Activated CD4-positive, alpha-beta T cell treated with anti-CD3 and anti-CD28 coated beads, Interleukin-2, amount 10 ng/mL, durations not matched to agents 24 days and 14 days (primary cell): ENCODE measurements around the gene TP53BP1. TPM values are rescaled to one million over a fixed set of nuclear protein-coding genes. Genes with fewer than 3 reads are reported as not detected.
A peak's percentile ranks its signal among the peaks of the same experiment; 100 is the strongest.

ENCODE experiments used
- DNase-seq: peaks from one replicate; pipeline ENCODE4 v3.0.0; 2022
- H3K27ac Mint-ChIP-seq: one replicate; pipeline ENCODE4 v1.8.0; 2022; ENCODE audit warnings: mild to moderate bottlenecking, mixed read lengths
- H3K27me3 Mint-ChIP-seq: one replicate; pipeline ENCODE4 v1.8.0; 2022; ENCODE audit warnings: mixed read lengths
- H3K36me3 Mint-ChIP-seq: one replicate; pipeline ENCODE4 v1.8.0; 2022; ENCODE audit warnings: low read depth, mild to moderate bottlenecking, mixed read lengths
- H3K4me1 Mint-ChIP-seq: one replicate; pipeline ENCODE4 v1.8.0; 2021; ENCODE audit warnings: mixed read lengths
- H3K4me3 Mint-ChIP-seq: one replicate; pipeline ENCODE4 v1.8.0; 2022; ENCODE audit warnings: mild to moderate bottlenecking, moderate library complexity, mixed read lengths
- H3K9me3 Mint-ChIP-seq: one replicate; pipeline ENCODE4 v1.8.0; 2021; ENCODE audit warnings: mixed read lengths
- intact Hi-C: fragments of 100-400 bp; cut with micrococcal nuclease; formaldehyde crosslinking; loops from one replicate; pipeline ENCODE4 v1.15.1; 2023
- total RNA-seq: library from RNA; stranded (reverse); gene quantifications from 2 replicates; pipeline ENCODE4 v1.2.3, GENCODE V29; 2022

TP53BP1 gene
- total RNA-seq, 1 donor from 2014 or later, result 38.7 TPM

DNA sequence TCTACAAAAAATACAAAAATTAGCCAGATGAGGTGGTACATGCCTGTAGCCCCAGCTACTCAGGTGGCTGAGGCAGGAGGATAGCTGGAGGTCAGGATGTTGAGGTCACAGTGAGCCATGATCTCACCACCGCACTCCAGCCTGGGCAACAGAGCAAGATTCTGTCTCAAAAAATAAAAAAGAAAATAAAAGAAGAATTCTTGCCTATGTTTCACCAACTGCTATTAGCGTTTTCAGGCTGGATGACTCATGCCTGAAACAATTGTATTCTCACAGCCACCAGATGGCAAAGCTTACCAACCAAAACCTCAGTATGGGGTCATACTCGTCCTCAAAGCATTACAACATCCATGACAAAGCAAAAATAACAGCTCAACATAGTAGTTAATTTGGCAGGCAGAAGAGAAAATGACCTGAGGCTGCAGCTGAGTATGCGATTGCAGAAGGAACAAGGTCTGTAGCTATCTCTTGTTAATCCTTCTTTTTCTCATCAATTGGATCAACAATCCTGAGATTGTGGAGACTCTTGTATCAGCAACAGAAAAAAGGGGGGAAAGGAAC lies 52.2 kb downstream of the TP53BP1 start:
- peak overlapping the region; percentile 25 for H3K4me3 Mint-ChIP-seq

DNA sequence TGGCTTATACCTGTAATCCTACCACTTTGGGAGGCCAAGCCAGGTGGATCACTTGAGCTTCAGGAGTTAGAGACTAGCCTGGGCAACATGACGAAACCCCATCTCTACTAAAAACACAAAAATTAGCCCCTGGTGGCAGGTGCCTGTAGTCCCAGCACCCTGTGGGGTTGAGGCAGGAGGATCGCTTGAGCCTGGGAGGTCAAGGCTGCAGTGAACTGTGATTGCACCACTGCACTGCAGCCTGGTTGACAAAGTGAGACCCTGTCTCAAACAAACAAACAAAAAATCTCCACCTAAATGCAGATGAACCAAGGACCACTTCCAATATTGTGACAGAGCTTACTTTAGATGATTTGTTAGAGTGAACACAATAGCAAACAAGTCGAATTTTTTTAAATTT lies 53.7 kb downstream of the TP53BP1 start:
- Mint-ChIP-seq H3K36me3 (peaks cover 11% of the 10 kb centered on the region), H3K27ac (no peak overlapping the region), H3K4me3 (no peak overlapping the region), H3K9me3 (no peaks in the 10 kb centered on the region), H3K4me1 (peaks cover 7% of the 10 kb centered on the region), H3K27me3 (no peaks in the 10 kb centered on the region)
- no peak for DNase-seq
- intact Hi-C loops, result no loop called here

More for the DNA sequence above, 52.2 kb downstream of the TP53BP1 start:
- H3K36me3 Mint-ChIP-seq, result peaks cover 11% of the 10 kb centered on the region
- intact Hi-C loops, result loop anchor here (1.0 kb wide), 1 partner anchor 70 kb away; no protein-coding TSS in a partner anchor
- peaks cover 7% of the 10 kb centered on the region for H3K4me1 Mint-ChIP-seq
- H3K27me3 Mint-ChIP-seq, result no peaks in the 10 kb centered on the region
- H3K9me3 Mint-ChIP-seq, result no peaks in the 10 kb centered on the region
- peak; percentile 82 for DNase-seq
- peak overlapping the region; percentile 90 for H3K27ac Mint-ChIP-seq

DNA sequence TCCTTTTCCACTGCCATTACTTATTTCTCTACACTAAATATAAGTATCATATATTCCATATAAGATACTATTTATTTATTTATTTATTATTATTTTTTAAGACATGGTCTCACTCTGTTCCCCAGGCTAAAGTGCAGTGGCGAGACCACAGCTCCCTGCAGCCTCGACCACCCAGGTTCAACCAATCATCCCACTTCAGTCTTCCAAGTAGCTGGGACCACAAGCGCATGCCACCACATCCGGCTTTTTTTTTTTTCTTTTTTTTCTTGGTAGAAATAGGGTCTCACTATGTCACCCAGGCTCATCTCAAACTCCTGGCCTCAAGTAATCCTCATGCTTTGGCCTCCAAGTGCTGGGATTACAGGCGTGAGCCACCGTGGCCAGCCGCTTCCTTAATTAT lies 56.6 kb downstream of the TP53BP1 start:
- H3K4me3 Mint-ChIP-seq, result no peak overlapping the region
- peaks cover 7% of the 10 kb centered on the region for H3K4me1 Mint-ChIP-seq
- no peak for DNase-seq
- intact Hi-C loops, result no loop called here
- H3K27ac Mint-ChIP-seq, result no peak overlapping the region
- H3K27me3 Mint-ChIP-seq, result no peaks in the 10 kb centered on the region
- no peaks in the 10 kb centered on the region for H3K9me3 Mint-ChIP-seq
- peaks cover 29% of the 10 kb centered on the region for H3K36me3 Mint-ChIP-seq

DNA sequence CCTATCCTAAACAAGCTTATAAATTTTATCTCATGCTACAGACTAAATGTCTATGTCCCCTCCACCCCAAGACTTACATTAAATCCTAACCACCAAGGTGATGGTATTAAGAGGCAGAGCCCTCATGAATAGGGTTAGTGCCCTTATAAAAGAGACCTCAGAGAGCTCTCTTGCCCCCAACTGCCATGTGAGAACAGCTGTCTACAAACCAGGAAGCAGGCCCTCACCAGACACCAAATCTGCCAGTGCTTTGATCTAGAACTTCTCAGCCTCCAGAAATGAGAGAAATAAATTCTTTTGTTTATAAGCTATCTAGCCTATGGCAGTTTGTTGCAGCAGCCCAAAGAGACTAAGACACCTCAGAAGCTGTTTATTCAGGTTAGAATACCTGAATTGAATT lies 58.5 kb downstream of the TP53BP1 start:
- no peak for DNase-seq
- Mint-ChIP-seq H3K4me1 (no peaks in the 10 kb centered on the region), H3K36me3 (peaks cover 29% of the 10 kb centered on the region), H3K27me3 (no peaks in the 10 kb centered on the region), H3K27ac (no peak overlapping the region), H3K4me3 (no peak overlapping the region), H3K9me3 (no peaks in the 10 kb centered on the region)
- intact Hi-C loops, result no loop called here

DNA sequence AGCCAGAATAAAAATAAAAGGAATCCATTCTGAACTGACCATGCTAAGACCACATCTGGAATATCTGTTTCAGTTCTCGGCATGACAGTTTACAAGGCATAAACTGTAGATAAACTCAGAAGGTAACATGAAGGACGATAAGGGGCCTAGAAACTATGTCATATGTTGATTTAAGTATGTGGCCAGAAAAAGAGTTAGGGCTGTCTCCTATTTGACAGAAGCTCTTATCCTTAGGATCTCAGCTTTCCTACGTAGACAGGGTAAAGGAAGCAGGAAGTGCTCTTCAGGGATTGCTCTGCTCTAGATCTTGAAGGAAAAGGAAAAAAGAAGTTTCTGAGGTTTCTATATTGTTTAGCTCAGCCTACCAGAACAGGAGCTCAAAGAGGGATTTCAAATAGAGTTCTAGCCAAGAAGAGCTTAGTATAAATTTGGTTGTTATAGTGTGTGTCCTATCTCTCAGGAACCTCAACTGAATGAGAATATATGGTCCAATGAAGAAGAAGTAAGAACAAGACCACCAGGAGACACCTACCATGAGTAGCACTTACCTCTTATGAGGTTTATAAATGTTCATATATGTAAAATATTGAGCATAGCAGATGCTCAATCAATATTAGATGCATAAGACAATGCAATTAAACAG lies 59.2 kb downstream of the TP53BP1 start:
- no peaks in the 10 kb centered on the region for H3K4me1 Mint-ChIP-seq
- no peak overlapping the region for H3K27ac Mint-ChIP-seq
- H3K36me3 Mint-ChIP-seq, result peaks cover 31% of the 10 kb centered on the region
- no peaks in the 10 kb centered on the region for H3K27me3 Mint-ChIP-seq
- no peak overlapping the region for H3K4me3 Mint-ChIP-seq
- no peak for DNase-seq
- H3K9me3 Mint-ChIP-seq, result no peaks in the 10 kb centered on the region
- intact Hi-C loops, result no loop called here

DNA sequence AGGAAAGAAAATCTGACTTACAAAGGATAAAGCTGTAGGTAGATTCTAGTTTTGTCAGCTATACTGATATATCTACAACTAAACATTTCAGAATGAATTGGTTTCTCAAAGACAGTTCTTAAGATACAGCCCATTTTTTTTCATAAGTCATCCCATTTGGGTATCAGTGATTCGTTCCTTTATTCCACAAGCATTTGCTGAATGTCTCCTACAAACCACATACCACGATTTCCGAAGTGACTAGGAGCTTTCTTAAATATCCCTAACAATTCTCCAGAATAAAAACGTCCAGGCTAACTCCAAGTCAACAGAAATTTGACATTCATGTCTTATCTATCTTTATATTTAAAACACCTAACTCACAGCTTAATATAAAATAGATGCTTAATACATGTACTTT lies 59.8 kb downstream of the TP53BP1 start:
- DNase-seq, result no peak
- Mint-ChIP-seq H3K4me3 (no peak overlapping the region), H3K27ac (no peak overlapping the region), H3K36me3 (peaks cover 30% of the 10 kb centered on the region), H3K4me1 (no peaks in the 10 kb centered on the region), H3K27me3 (no peaks in the 10 kb centered on the region), H3K9me3 (no peaks in the 10 kb centered on the region)
- intact Hi-C loops, result no loop called here

DNA sequence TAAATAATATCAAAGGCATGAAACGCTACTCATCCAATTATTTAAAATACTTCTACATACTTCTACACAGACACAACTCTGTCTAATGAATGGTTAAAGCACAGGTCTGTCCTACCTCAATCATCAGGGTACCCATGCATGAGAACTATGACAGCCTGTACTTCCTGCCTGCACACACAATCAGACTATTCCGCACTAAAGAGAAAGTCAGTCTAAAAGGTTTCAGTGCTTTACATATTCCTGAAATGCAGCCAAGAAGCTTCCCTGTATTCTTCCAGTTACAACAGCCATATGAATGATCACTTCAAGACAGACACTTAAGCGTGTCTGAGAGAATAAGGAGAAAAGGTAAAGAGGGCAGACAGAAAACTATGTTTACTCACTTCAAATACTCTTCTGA lies 63.3 kb downstream of the TP53BP1 start:
- no peaks in the 10 kb centered on the region for H3K9me3 Mint-ChIP-seq
- intact Hi-C loops, result no loop called here
- H3K27ac Mint-ChIP-seq, result no peak overlapping the region
- peaks cover 37% of the 10 kb centered on the region for H3K36me3 Mint-ChIP-seq
- H3K4me3 Mint-ChIP-seq, result no peak overlapping the region
- DNase-seq, result no peak
- H3K4me1 Mint-ChIP-seq, result no peaks in the 10 kb centered on the region
- H3K27me3 Mint-ChIP-seq, result no peaks in the 10 kb centered on the region

DNA sequence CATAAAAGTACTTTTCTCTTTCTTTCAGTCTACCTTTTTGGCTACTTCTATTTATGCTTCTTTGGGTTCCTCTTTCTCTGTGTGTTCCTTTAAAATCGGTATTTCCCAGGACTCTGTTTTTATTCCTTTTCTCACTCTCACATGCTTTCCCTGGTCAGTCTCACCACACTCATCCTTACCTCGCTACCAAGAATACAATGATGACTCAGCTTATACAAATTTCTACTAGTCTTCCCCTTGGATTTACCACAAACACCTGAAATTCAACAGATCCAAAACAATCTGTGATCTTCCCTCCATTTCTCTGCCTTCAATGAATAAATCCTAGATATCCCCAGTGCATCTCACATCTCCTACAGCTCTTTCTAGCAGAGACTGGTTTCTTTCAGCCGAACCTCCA lies 69.2 kb downstream of the TP53BP1 start:
- Mint-ChIP-seq H3K4me3 (no peak overlapping the region), H3K9me3 (no peaks in the 10 kb centered on the region), H3K27ac (no peak overlapping the region), H3K27me3 (no peaks in the 10 kb centered on the region), H3K36me3 (peaks cover 44% of the 10 kb centered on the region), H3K4me1 (peaks cover 7% of the 10 kb centered on the region)
- DNase-seq, result no peak
- intact Hi-C loops, result no loop called here

DNA sequence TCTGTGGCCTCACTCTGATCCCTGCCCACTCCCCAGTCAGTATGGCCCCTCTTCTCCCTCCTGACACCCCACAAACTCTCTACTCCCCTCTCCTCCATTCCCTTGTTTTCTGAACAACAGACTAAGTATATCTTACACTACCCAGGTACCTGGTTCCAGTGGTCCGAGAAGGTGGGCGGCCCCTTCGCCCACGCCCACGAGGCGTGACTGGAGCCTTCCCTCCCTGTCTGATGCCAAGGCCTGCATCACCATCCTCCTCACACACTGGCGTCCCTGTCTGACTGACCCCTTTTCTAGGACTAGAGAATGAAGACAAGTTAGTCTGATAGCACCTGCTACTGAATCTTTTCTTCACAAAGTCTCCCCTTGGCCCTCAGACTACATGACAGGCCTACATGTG lies 72.1 kb downstream of the TP53BP1 start:
- Mint-ChIP-seq H3K36me3 (peaks cover 46% of the 10 kb centered on the region), H3K9me3 (no peaks in the 10 kb centered on the region), H3K27me3 (no peaks in the 10 kb centered on the region), H3K27ac (no peak overlapping the region), H3K4me1 (peaks cover 7% of the 10 kb centered on the region), H3K4me3 (no peak overlapping the region)
- intact Hi-C loops, result no loop called here
- DNase-seq, result no peak

DNA sequence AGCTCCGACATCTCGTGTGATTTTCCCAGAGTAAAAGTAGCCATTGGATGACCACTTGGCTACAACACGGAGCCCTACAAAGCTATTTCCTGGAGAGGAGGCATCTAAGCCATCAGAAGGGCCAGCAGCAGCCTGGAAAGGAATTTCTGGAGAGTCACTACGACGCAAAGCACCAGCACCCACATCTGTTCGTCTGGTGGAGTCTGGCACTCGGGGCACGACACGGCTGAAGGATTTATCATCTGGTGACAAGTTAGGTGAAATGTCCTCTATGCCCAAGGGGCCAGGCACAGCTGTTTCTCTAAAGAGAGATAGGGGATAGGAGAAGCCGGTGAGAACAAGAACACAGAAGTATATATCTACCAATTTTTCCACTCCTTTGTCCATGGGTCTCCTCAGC lies 72.5 kb downstream of the TP53BP1 start:
- intact Hi-C loops, result no loop called here
- no peak overlapping the region for H3K27ac Mint-ChIP-seq
- peaks cover 50% of the 10 kb centered on the region for H3K36me3 Mint-ChIP-seq
- H3K4me1 Mint-ChIP-seq, result peaks cover 7% of the 10 kb centered on the region
- DNase-seq, result no peak
- no peaks in the 10 kb centered on the region for H3K27me3 Mint-ChIP-seq
- H3K9me3 Mint-ChIP-seq, result no peaks in the 10 kb centered on the region
- no peak overlapping the region for H3K4me3 Mint-ChIP-seq

DNA sequence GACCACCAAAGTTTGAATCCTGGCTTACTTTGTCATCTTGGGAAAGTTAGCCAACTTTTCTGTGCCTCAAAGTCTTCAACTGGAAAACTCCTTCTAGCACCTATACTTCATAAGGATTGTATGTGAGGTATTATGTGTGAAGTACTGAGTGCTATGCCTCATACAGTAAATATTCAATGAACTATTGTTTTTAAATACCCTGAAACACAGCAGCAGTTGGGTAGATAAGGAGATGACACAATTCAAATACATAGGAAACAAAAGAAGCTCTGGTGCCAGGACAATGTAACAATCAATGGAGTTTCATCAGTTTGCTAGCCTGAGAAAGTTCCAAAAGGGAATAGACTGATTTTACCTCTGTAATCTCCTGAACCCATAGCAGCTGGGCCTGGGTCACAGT lies 78.8 kb downstream of the TP53BP1 start:
- Mint-ChIP-seq H3K27me3 (no peaks in the 10 kb centered on the region), H3K4me1 (no peaks in the 10 kb centered on the region), H3K4me3 (no peak overlapping the region), H3K36me3 (peaks cover 48% of the 10 kb centered on the region), H3K27ac (no peak overlapping the region), H3K9me3 (no peaks in the 10 kb centered on the region)
- DNase-seq, result no peak
- intact Hi-C loops, result no loop called here

DNA sequence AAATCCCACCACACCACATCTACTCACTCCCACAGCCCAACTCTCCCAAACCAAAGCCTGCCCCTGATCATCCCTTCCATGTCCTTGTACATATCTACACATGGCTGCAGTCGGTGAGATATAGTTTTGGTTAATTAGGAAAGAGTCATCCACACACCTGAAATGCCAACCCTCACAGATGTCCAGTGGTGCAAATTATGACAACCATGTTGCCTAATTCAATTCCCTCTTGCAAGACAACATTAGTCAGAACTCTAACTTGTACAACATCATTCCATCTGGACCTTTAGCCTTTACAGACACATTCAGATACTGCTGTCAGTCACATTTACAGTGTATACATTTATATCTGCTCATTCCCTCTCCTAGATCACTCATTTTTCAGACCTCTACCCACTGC lies 80.9 kb downstream of the TP53BP1 start:
- Mint-ChIP-seq H3K9me3 (no peaks in the 10 kb centered on the region), H3K27me3 (no peaks in the 10 kb centered on the region), H3K27ac (no peak overlapping the region), H3K4me1 (no peaks in the 10 kb centered on the region), H3K4me3 (no peak overlapping the region), H3K36me3 (peaks cover 57% of the 10 kb centered on the region)
- intact Hi-C loops, result no loop called here
- no peak for DNase-seq

DNA sequence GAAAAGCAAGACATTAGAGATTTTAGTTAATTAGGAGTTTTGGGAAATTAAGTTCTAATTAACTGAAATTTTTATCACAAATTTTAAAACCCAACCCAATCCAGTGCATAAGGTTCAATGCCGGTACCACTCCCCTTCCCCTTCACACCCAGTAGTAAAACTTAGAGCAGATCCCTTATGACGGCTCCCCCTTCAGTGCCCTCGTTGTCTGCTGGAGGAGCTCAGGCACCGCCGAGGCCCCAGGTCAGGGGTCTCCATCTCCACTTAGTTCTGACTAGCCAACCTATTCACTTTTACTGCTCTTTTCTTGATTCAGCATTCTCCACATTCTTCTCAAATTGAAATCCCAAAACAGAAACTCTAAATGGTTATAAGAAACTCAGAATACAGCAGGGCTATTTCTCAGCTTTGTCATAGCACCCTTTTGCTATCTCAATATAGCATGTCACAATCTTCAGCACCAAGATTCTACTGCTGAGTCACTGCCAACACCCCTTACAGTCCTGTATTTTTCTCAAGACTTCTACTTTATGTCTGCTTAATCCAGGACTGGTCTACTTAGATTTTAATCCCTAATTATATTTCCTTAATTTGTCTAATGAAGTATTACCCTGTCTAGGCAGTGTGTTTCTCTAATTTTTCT lies 82.3 kb downstream of the TP53BP1 start:
- DNase-seq, result no peak
- Mint-ChIP-seq H3K4me3 (no peak overlapping the region), H3K36me3 (peaks cover 59% of the 10 kb centered on the region), H3K9me3 (no peaks in the 10 kb centered on the region), H3K27ac (no peak overlapping the region), H3K4me1 (no peaks in the 10 kb centered on the region), H3K27me3 (no peaks in the 10 kb centered on the region)
- intact Hi-C loops, result no loop called here

DNA sequence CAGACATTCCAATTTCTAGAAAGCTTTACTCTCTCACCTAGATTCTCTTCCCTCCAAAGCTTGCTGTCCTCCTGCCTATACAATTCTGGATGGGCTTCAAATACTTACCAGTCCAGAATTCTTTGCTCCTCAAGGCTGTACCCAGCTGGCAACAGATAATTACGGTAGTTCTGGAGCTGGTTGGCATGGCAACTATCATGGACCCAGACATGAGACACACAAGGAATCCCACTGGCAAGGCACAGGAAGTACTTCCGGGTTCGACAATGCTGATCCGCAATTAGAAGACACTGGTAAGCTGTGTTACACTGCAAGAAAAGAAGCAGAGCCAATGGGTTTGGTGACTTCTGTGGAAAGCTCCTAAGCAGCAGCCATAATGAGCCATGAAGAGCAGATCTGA lies 84.2 kb downstream of the TP53BP1 start:
- H3K4me1 Mint-ChIP-seq, result peaks cover 2% of the 10 kb centered on the region
- intact Hi-C loops, result no loop called here
- H3K27me3 Mint-ChIP-seq, result no peaks in the 10 kb centered on the region
- H3K9me3 Mint-ChIP-seq, result no peaks in the 10 kb centered on the region
- H3K27ac Mint-ChIP-seq, result no peak overlapping the region
- DNase-seq, result no peak
- peaks cover 61% of the 10 kb centered on the region for H3K36me3 Mint-ChIP-seq
- H3K4me3 Mint-ChIP-seq, result no peak overlapping the region
